IMR-90 (cell line): ENCODE measurements around the gene FNIP2. TPM values are rescaled to one million over a fixed set of nuclear protein-coding genes. Genes with fewer than 3 reads are reported as not detected.

Experiments used
- ATAC-seq: fragments of 200-7000 bp; cut with Tn5 transposase; 2 replicates; pipeline ENCODE4 v1.9.1; 2020; ENCODE audit warnings: low read depth, mild to moderate bottlenecking, moderate library complexity
- BruUV-seq: library from RNA; stranded (reverse); fragments of 400-500 nt; replicated peaks from 2 replicates; lab custom pipeline; 2021; lab: Mats Ljungman, UMichigan
- CTCF ChIA-PET: fragments of 300-600 bp; formaldehyde crosslinking; extraction: SDS; loops from one replicate; lab custom pipeline; 2021; ENCODE audit warnings: antibody characterized with exemption; lab: Yijun Ruan, JAX
- POLR2A ChIA-PET: fragments of 300-600 bp; sonication (Branson Sonifier 250); formaldehyde crosslinking; loops from one replicate; lab custom pipeline; 2022; ENCODE audit warnings: antibody characterized with exemption; ENCODE audit not compliant: unreplicated experiment; lab: Charles Lee
- DNase-seq: peaks from one replicate; pipeline ENCODE4 v3.0.0; 2013
- H2AFZ ChIP-seq: replicated peaks from 2 replicates; pipeline ENCODE3; 2013; ENCODE audit warnings: low read length, mild to moderate bottlenecking; ENCODE audit not compliant: poor library complexity
- H2AK5ac ChIP-seq: 2 replicates; pipeline ENCODE4 v1.6.1; 2013; ENCODE audit warnings: low read depth, low read length, inconsistent platforms
- H2AK9ac ChIP-seq: replicated peaks from 2 replicates; pipeline ENCODE3; 2013; ENCODE audit warnings: mild to moderate bottlenecking, low read depth, low read length, moderate library complexity; ENCODE audit not compliant: poor library complexity
- H2BK120ac ChIP-seq: 2 replicates; pipeline ENCODE4 v1.6.1; 2013; ENCODE audit warnings: low read depth, low read length, inconsistent platforms
- H2BK15ac ChIP-seq: 3 replicates; pipeline ENCODE4 v1.6.1; 2013; ENCODE audit warnings: low read depth, low read length, inconsistent platforms
- H2BK20ac ChIP-seq: 2 replicates; pipeline ENCODE4 v1.6.1; 2013; ENCODE audit warnings: low read depth, mild to moderate bottlenecking, inconsistent platforms, low read length, moderate library complexity
- H2BK5ac ChIP-seq: 2 replicates; pipeline ENCODE4 v1.6.1; 2013; ENCODE audit warnings: mild to moderate bottlenecking, low read depth, low read length, inconsistent platforms; ENCODE audit not compliant: poor library complexity, severe bottlenecking
- H3K14ac ChIP-seq: replicated peaks from 2 replicates; pipeline ENCODE4 v1.6.1; 2013; ENCODE audit warnings: low read depth, low read length, inconsistent platforms
- H3K18ac ChIP-seq: 2 replicates; pipeline ENCODE4 v1.6.1; 2013; ENCODE audit warnings: low read depth, low read length, control low read depth
- H3K23ac ChIP-seq: 2 replicates; pipeline ENCODE4 v1.6.1; 2013; ENCODE audit warnings: low read depth, low read length, inconsistent platforms
- H3K27ac ChIP-seq: 2 replicates; pipeline ENCODE4 v1.5.1; 2013; ENCODE audit warnings: mild to moderate bottlenecking, control low read depth, low read length; ENCODE audit not compliant: insufficient read depth
- H3K27me3 ChIP-seq: 2 replicates; pipeline ENCODE4 v1.6.1; 2013; ENCODE audit warnings: low read length; ENCODE audit not compliant: control insufficient read depth, insufficient read depth
- H3K36me3 ChIP-seq: 2 replicates; pipeline ENCODE4 v1.6.1; 2013; ENCODE audit warnings: low read length, mixed read lengths; ENCODE audit not compliant: control insufficient read depth, insufficient read depth
- H3K4ac ChIP-seq: 2 replicates; pipeline ENCODE4 v1.6.1; 2013; ENCODE audit warnings: low read depth, low read length, inconsistent platforms
- H3K4me1 ChIP-seq: 2 replicates; pipeline ENCODE4 v1.6.1; 2013; ENCODE audit warnings: low read length, mixed read lengths; ENCODE audit not compliant: control insufficient read depth, insufficient read depth
- H3K4me2 ChIP-seq: 2 replicates; pipeline ENCODE4 v1.6.1; 2013; ENCODE audit warnings: low read depth, mild to moderate bottlenecking, control low read depth, low read length, moderate library complexity
- H3K4me3 ChIP-seq: 2 replicates; pipeline ENCODE4 v1.5.1; 2013; ENCODE audit warnings: low read depth, mild to moderate bottlenecking, control low read depth, low read length, moderate library complexity; ENCODE audit not compliant: insufficient read depth
- H3K56ac ChIP-seq: 2 replicates; pipeline ENCODE4 v1.6.1; 2013; ENCODE audit warnings: low read length, inconsistent platforms; ENCODE audit not compliant: insufficient read depth; ENCODE audit errors: extremely low read depth
- H3K79me1 ChIP-seq, 2 experiments: 2 replicates each; pipeline ENCODE4 v1.6.1; 2013; ENCODE audit warnings: low read length in 2 of 2, inconsistent platforms in 1 of 2, low read depth in 1 of 2
- H3K9ac ChIP-seq: 2 replicates; pipeline ENCODE4 v1.6.1; 2013; ENCODE audit warnings: low read depth, low read length, control low read depth
- H3K9me1 ChIP-seq: 2 replicates; pipeline ENCODE4 v1.6.1; 2013; ENCODE audit warnings: low read length, inconsistent platforms; ENCODE audit not compliant: insufficient read depth
- H3K9me3 ChIP-seq: 2 replicates; pipeline ENCODE4 v1.6.1; 2013; ENCODE audit warnings: low read length; ENCODE audit not compliant: control insufficient read depth, insufficient read depth
- H4K20me1 ChIP-seq: 2 replicates; pipeline ENCODE4 v1.6.1; 2013; ENCODE audit warnings: low read length, inconsistent platforms; ENCODE audit not compliant: insufficient read depth
- H4K5ac ChIP-seq: 2 replicates; pipeline ENCODE4 v1.6.1; 2013; ENCODE audit warnings: mild to moderate bottlenecking, low read depth, low read length, control low read depth
- H4K8ac ChIP-seq, 2 experiments: 2 replicates each; pipeline ENCODE4 v1.6.1; 2013; ENCODE audit warnings: low read depth in 2 of 2, low read length in 2 of 2, control low read depth in 1 of 2, inconsistent platforms in 1 of 2
- H4K91ac ChIP-seq: 2 replicates; pipeline ENCODE4 v1.6.1; 2013; ENCODE audit warnings: low read depth, low read length, inconsistent platforms; ENCODE audit not compliant: insufficient read depth
- CEBPB ChIP-seq: IDR thresholded peaks from 2 replicates; pipeline ENCODE4 v1.6.1; 2012; ENCODE audit warnings: low read depth, low read length, improper control_type of control experiment
- CHD1 ChIP-seq: IDR thresholded peaks from 2 replicates; pipeline ENCODE4 v1.6.1; 2012; ENCODE audit warnings: low read depth, low read length, improper control_type of control experiment
- FOS ChIP-seq: fragments of 150-350 bp; IDR thresholded peaks from 2 replicates; pipeline ENCODE4 v1.6.1; 2016; ENCODE audit warnings: low read depth, low read length
- MXI1 ChIP-seq: IDR thresholded peaks from 2 replicates; pipeline ENCODE4 v1.6.1; 2012; ENCODE audit warnings: low read depth, mild to moderate bottlenecking, low read length, moderate library complexity, borderline replicate concordance
- NFE2L2 ChIP-seq: fragments of 150-350 bp; IDR thresholded peaks from 2 replicates; pipeline ENCODE4 v1.6.1; 2016; ENCODE audit warnings: low read depth, mild to moderate bottlenecking, low read length
- POLR2A ChIP-seq: IDR thresholded peaks from 2 replicates; pipeline ENCODE4 v1.6.1; 2012; ENCODE audit warnings: mild to moderate bottlenecking, low read depth, low read length
- RCOR1 ChIP-seq: IDR thresholded peaks from 2 replicates; pipeline ENCODE4 v1.6.1; 2012; ENCODE audit warnings: mild to moderate bottlenecking, low read length, improper control_type of control experiment; ENCODE audit not compliant: insufficient replicate concordance
- RFX5 ChIP-seq: IDR thresholded peaks from 2 replicates; pipeline ENCODE4 v1.8.0; 2012; ENCODE audit warnings: low read depth, mild to moderate bottlenecking, low read length, moderate library complexity
- WGBS, 2 experiments: methylation state at CpG; one replicate each; pipeline versions ENCODE4 v1.1.5 to v1.1.7; 2013; ENCODE audit warnings: missing lambda C conversion rate in 2 of 2; ENCODE audit not compliant: insufficient read length in 1 of 2; ENCODE audit errors: extremely low coverage in 2 of 2; 5-methylcytosine and 5-hydroxymethylcytosine counted together
- dilution Hi-C: fragments of 300-500 bp; cut with HindIII; formaldehyde crosslinking; loops from one replicate; pipeline ENCODE4 v1.14.3; 2018; ENCODE audit warnings: low sequenced_read_pairs; ENCODE audit not compliant: unreplicated experiment
- in situ Hi-C: fragments of 300-500 bp; cut with MboI; formaldehyde crosslinking; loops from 3 replicates; pipeline ENCODE4 v1.14.3; 2019; ENCODE audit warnings: low sequenced_read_pairs, inconsistent platforms, mixed read lengths
- intact Hi-C: fragments of 100-400 bp; cut with micrococcal nuclease; formaldehyde crosslinking; loops from 2 replicates; pipeline ENCODE4 v1.10.0; 2022
- polyA plus RNA-seq, 3 experiments: library from polyadenylated mRNA; depleted of rRNA; stranded (reverse); fragments of >200 nt; gene quantifications; 2 replicates each; pipeline ENCODE4 v1.2.3, GENCODE V29; 2012; ENCODE audit warnings: low replicate concordance in 1 of 3
- total RNA-seq: library from RNA; depleted of rRNA; stranded (reverse); fragments of >200 nt; gene quantifications from 2 replicates; pipeline ENCODE4 v1.2.3, GENCODE V29; 2012
- TF ChIP-seq, protein P1 (sequence below): fragments of 150-350 bp; IDR thresholded peaks from 2 replicates; pipeline ENCODE4 v1.6.1; 2017; ENCODE audit warnings: mild to moderate bottlenecking, antibody characterized with exemption, low read length, low read depth
- TF ChIP-seq, protein P2 (sequence below): fragments of 150-350 bp; IDR thresholded peaks from 2 replicates; pipeline ENCODE4 v1.6.1; 2016; ENCODE audit warnings: low read depth, mild to moderate bottlenecking, low read length, moderate library complexity, borderline replicate concordance

The FNIP2 gene
- total and polyA plus RNA-seq, 2 of the 4 experiments (the other 2 are of a cell fraction): 4.7 to 24.6 TPM

DNA sequence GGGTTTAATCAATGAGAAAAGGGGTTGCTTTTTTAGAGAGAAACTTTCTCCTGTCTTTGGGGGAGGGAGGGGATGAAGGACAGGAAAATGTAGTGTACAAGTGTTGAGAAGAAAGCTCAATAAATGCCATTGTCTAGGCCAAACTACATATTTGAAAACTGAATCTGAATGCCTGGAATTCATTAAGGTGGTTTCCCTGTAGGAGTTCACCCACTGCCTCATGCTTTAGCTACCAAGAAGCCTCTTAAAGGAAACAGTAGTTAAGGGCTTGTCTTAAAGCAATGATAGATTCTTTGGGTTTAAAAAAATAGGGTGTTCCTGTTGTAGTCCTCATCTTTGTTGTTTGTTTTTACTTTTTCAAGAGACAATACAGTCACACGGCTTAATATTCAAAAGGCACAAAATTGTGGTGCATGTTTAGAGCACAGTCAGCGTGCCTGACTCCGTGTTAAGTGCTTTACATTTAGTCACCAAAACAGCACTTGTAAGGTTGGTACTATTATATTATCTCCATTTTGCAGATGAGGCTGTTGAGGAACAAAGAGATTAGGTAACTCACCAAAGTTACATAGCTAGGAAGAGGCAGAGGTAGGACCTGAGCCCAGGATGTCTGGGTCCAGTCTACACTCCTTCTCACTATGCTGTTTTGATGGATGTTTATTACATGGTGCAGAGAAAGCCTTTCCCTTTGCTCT, 46.0 kb downstream of the FNIP2 start:
- WGBS, 2 experiments: no CpG with 5 or more reads among the region's 3 CpGs
- H3K9ac ChIP-seq: no peak overlapping the region; the same call in 1 of the 2 replicates
- peaks cover 13% of the 10 kb centered on the region for H3K4me1 ChIP-seq
- BruUV-seq: no TSS peak
- no peak overlapping the region for H3K4me3 ChIP-seq
- H3K14ac ChIP-seq: peak overlapping the region; percentile 31
- CTCF ChIA-PET: interaction anchor here (0.9 kb wide), 1 partner anchor 17 kb away, joined by 4 read pairs; no protein-coding TSS in a partner anchor
- H3K27ac ChIP-seq: no peak overlapping the region
- TF ChIP-seq RCOR1: no peak
- no peak for TF ChIP-seq POLR2A
- no peak for TF ChIP-seq MXI1
- TF ChIP-seq, protein P1, sequence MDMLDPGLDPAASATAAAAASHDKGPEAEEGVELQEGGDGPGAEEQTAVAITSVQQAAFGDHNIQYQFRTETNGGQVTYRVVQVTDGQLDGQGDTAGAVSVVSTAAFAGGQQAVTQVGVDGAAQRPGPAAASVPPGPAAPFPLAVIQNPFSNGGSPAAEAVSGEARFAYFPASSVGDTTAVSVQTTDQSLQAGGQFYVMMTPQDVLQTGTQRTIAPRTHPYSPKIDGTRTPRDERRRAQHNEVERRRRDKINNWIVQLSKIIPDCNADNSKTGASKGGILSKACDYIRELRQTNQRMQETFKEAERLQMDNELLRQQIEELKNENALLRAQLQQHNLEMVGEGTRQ: no peak
- no peak for TF ChIP-seq CEBPB
- TF ChIP-seq, protein P2, sequence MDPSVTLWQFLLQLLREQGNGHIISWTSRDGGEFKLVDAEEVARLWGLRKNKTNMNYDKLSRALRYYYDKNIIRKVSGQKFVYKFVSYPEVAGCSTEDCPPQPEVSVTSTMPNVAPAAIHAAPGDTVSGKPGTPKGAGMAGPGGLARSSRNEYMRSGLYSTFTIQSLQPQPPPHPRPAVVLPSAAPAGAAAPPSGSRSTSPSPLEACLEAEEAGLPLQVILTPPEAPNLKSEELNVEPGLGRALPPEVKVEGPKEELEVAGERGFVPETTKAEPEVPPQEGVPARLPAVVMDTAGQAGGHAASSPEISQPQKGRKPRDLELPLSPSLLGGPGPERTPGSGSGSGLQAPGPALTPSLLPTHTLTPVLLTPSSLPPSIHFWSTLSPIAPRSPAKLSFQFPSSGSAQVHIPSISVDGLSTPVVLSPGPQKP: no peak
- TF ChIP-seq FOS: no peak
- TF ChIP-seq NFE2L2: no peak
- TF ChIP-seq RFX5: no peak
- TF ChIP-seq CHD1: no peak
- H2AK9ac ChIP-seq: no peak overlapping the region
- POLR2A ChIA-PET: no interaction called here
- H3K56ac ChIP-seq: no peak overlapping the region
- intact Hi-C loops (no loop called here), dilution Hi-C loops (no loop called here), in situ Hi-C loops (no loop called here)
- peak overlapping the region; percentile 13 to 52; a peak in 1 of 4 replicates for H4K8ac ChIP-seq
- peak overlapping the region; percentile 46; the same call in 1 of the 2 replicates for H3K4me2 ChIP-seq
- H3K79me1 ChIP-seq: peaks cover 27 to 49% of the 10 kb centered on the region in 2 experiments
- H3K18ac ChIP-seq: peak overlapping the region; percentile 34; the same call in 1 of the 2 replicates
- H3K23ac ChIP-seq: peak overlapping the region; percentile 2; the same call in 1 of the 2 replicates
- H3K9me3 ChIP-seq: no peaks in the 10 kb centered on the region
- H2AK5ac ChIP-seq: peak overlapping the region; percentile 52; the same call in 1 of the 2 replicates
- peak overlapping the region; percentile 46; the same call in 1 of the 2 replicates for H2BK20ac ChIP-seq
- H2BK120ac ChIP-seq: no peak overlapping the region
- peak overlapping the region; percentile 15 for H4K91ac ChIP-seq
- peak overlapping the region; percentile 40; the same call in 1 of the 3 replicates for H2BK15ac ChIP-seq
- H3K27me3 ChIP-seq: no peaks in the 10 kb centered on the region
- peaks cover 12% of the 10 kb centered on the region for H3K9me1 ChIP-seq
- DNase-seq: peak; percentile 67
- peak overlapping the region; percentile 37; the same call in 1 of the 2 replicates for H3K4ac ChIP-seq
- H4K5ac ChIP-seq: peak overlapping the region; percentile 5; the same call in 1 of the 2 replicates
- ATAC-seq: 0 out of 2 replicates have a peak, but pooled peaks have one; percentile 13
- H2AFZ ChIP-seq: no peak overlapping the region
- H3K36me3 ChIP-seq: no peaks in the 10 kb centered on the region
- peak overlapping the region; percentile 57 for H2BK5ac ChIP-seq
- peaks cover 11% of the 10 kb centered on the region; the same call in 1 of the 2 replicates for H4K20me1 ChIP-seq
